Activated CD4-positive, alpha-beta T cell treated with anti-CD3 and anti-CD28 coated beads for 4 hours (primary cell): ENCODE measurements around the gene SLC27A3.

ENCODE experiments used
- DNase-seq, 2 donors: peaks; one replicate each; pipeline ENCODE4 v3.0.0-alpha.2; 2020

SLC27A3 gene

GRCh38 chr1:153799566-153800465 is 24.6 kb downstream of the SLC27A3 start:
- no peak for DNase-seq

GRCh38 chr1:153800516-153800915 is 25.3 kb downstream of the SLC27A3 start:
- no peak for DNase-seq

- DNase-seq: no peak
Measured at GRCh38 chr1:153801028-153801625, 25.9 kb downstream of the SLC27A3 start.

- no peak for DNase-seq
Measured at GRCh38 chr1:153801786-153802697, 26.8 kb downstream of the SLC27A3 start.

- no peak for DNase-seq
Measured at GRCh38 chr1:153803470-153804056, 28.4 kb downstream of the SLC27A3 start.

- DNase-seq: no peak
Measured at GRCh38 chr1:153804112-153804511, 28.9 kb downstream of the SLC27A3 start.

- DNase-seq: peak; percentile 47 to 54
Measured at GRCh38 chr1:153805042-153805745, 30.0 kb downstream of the SLC27A3 start.

GRCh38 chr1:153805886-153806719 is 30.9 kb downstream of the SLC27A3 start:
- DNase-seq: no peak

- DNase-seq: no peak
Measured at GRCh38 chr1:153816283-153816889, 41.2 kb downstream of the SLC27A3 start.

GRCh38 chr1:153818876-153819275 is 43.7 kb downstream of the SLC27A3 start:
- DNase-seq: no peak

GRCh38 chr1:153827168-153827964 is 52.2 kb downstream of the SLC27A3 start:
- no peak for DNase-seq
